Astrocyte of the cerebellum (primary cell): Measurements from ENCODE around the gene MAP2K2.
"Not testable (repeated sequence)": the region's sequence is repeated elsewhere in the genome, so short reads cannot be mapped to it uniquely, and the experiment has no call there.

Experiments used
- DNase-seq: peaks from one replicate; pipeline ENCODE4 v3.0.0-alpha.2; 2011; ENCODE audit warnings: low read depth
- H3K4me3 ChIP-seq: 2 replicates; pipeline ENCODE4 v1.5.1; 2011; ENCODE audit warnings: mild to moderate bottlenecking, low read depth, low read length, moderate library complexity
- CTCF ChIP-seq: IDR thresholded peaks from 2 replicates; pipeline ENCODE4 v1.5.1; 2012; ENCODE audit warnings: low read length, low read depth, moderate library complexity, mild to moderate bottlenecking; ENCODE audit errors: missing control alignments
- in situ Hi-C: cut with HindIII; loops from 2 replicates; pipeline ENCODE4 v1.10.0; 2017; ENCODE audit warnings: low sequenced_read_pairs

The MAP2K2 gene

GRCh38 chr19:4123615-4124568 lies at the start of gene MAP2K2:
MAP2K2 (minus strand) TSS chr19:4124122; CDS start chr19:4123875, 247 bp downstream.
- in situ Hi-C loops, result no loop called here
- peak within 1 kb of the TSS; percentile 76 for H3K4me3 ChIP-seq
- no peak for TF ChIP-seq CTCF
- peak; percentile 59 for DNase-seq

GRCh38 chr19:4172861-4173473 lies 49.0 kb upstream of the MAP2K2 start:
- in situ Hi-C loops, result no loop called here
- TF ChIP-seq CTCF, result no peak
- DNase-seq, result no peak

GRCh38 chr19:4171676-4172075 lies 47.8 kb upstream of the MAP2K2 start:
- no peak for DNase-seq
- TF ChIP-seq CTCF, result no peak
- in situ Hi-C loops, result no loop called here
- no peak overlapping the region for H3K4me3 ChIP-seq

More at GRCh38 chr19:4172861-4173473, 49.0 kb upstream of the MAP2K2 start:
- H3K4me3 ChIP-seq, result no peak overlapping the region

GRCh38 chr19:4164262-4164661 lies 40.3 kb upstream of the MAP2K2 start:
- no peak for TF ChIP-seq CTCF
- no peak overlapping the region for H3K4me3 ChIP-seq
- in situ Hi-C loops, result no loop called here
- no peak for DNase-seq

GRCh38 chr19:4161415-4162077 lies 37.6 kb upstream of the MAP2K2 start:
- TF ChIP-seq CTCF, result no peak
- in situ Hi-C loops, result no loop called here
- no peak overlapping the region for H3K4me3 ChIP-seq
- no peak for DNase-seq

GRCh38 chr19:4157971-4158370 lies 34.0 kb upstream of the MAP2K2 start:
- in situ Hi-C loops, H3K4me3 ChIP-seq, DNase-seq: not testable (repeated sequence)
